ENCODE results near the gene YIPF2.
A peak's percentile ranks its signal among the peaks of the same experiment; 100 is the strongest.
"Not testable (repeated sequence)": the region's sequence is repeated elsewhere in the genome, so short reads cannot be mapped to it uniquely, and the experiment has no call there.

YIPF2 gene

GRCh38 chr19:10887616-10888367, 40.6 kb downstream of the YIPF2 start:
- H3K27ac Mint-ChIP-seq = no peak overlapping the region

DNA sequence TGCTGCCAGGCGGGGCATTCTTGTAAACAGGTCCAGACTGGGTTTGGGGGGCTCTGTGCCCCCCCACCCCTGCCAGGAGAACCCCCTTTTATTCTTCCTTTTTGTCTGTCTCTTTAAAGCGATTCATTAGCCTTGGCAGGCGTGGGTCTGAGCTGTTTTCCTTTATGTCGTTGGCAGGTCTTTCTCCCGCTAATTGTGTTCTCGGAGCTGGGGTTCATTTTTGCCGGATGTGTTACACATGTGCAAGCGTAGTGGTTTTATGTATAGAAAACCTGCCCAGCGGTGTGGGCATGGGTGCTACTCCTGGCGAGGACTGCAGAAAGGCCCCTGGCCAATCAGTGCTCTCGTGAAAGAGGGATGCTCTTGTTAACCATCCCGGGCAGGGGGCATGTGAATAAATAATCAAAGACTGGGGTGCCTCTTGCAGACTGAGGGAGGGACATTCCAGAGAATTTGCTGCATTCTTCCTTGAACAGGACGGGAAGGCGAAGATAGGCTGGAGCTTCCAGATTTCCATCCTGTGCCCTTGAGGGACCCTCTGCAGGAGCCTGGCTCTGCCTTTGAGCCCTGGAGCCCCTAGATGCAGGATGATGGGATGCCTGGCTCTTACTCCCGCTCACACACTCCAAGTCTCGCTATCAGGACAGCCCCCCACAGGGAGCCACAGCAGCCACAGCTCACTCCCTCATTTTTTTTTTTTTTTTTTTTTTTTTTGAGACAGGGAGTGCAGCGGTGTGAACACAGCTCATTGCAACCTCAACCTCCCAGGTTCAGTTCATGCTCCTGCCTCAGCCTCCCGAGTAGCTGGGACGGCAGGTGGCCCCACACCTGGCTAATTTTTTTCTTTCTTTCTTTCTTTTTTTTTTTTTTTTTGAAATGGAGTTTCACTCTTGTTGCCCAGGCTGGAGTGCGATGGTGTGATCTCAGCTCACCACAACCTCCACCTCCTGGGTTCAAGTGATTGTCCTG, 43.0 kb downstream of the YIPF2 start:
- DNase-seq = no peak
- no peak overlapping the region for H3K4me3 Mint-ChIP-seq
- H3K27me3 Mint-ChIP-seq = no peaks in the 10 kb centered on the region
- no peaks in the 10 kb centered on the region for H3K4me1 Mint-ChIP-seq
- no peak overlapping the region for H3K27ac Mint-ChIP-seq
- CTCF ChIA-PET = no interaction called here
- no peaks in the 10 kb centered on the region for H3K9me3 Mint-ChIP-seq
- no peaks in the 10 kb centered on the region for H3K36me3 Mint-ChIP-seq

More at GRCh38 chr19:10887616-10888367, 40.6 kb downstream of the YIPF2 start:
- Mint-ChIP-seq H3K27me3 (no peaks in the 10 kb centered on the region), H3K36me3 (no peaks in the 10 kb centered on the region), H3K9me3 (no peaks in the 10 kb centered on the region), H3K4me1 (no peaks in the 10 kb centered on the region), H3K4me3 (no peak overlapping the region)
- DNase-seq = no peak
- CTCF ChIA-PET = interaction anchor here (1.5 to 1.9 kb wide), 3 partner anchors 9 to 29 kb away, joined by 4 read pairs; no protein-coding TSS in a partner anchor

DNA sequence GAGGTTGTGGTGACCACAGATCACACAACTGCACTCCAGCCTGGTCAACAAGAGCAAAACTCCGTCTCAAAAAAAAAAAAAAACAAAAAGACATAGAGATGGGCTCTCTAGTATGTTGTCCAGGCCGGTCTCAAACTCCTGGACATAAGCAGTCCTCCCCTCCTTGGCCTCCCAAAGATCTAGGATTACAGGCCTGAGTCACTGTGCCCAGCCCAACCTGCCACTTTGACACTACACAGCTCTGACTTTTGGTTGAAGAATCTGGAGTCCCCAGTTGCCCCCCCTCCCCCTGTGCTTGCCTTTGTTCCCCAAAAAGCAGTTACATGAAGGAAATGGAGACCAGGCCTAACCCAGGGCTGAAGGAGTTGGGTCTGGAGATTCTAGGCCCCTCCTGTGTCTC, 44.2 kb downstream of the YIPF2 start:
- no peaks in the 10 kb centered on the region for H3K27me3 Mint-ChIP-seq
- no peak overlapping the region for H3K4me3 Mint-ChIP-seq
- no peak for DNase-seq
- peaks cover 3% of the 10 kb centered on the region for H3K4me1 Mint-ChIP-seq
- CTCF ChIA-PET = interaction anchor here (1.4 kb wide), 1 partner anchor 21 kb away, joined by 3 read pairs; no protein-coding TSS in a partner anchor
- H3K9me3 Mint-ChIP-seq = no peaks in the 10 kb centered on the region
- H3K27ac Mint-ChIP-seq = no peak overlapping the region
- peaks cover 1% of the 10 kb centered on the region for H3K36me3 Mint-ChIP-seq

GRCh38 chr19:10882108-10882457, 46.4 kb downstream of the YIPF2 start:
- no peaks in the 10 kb centered on the region for H3K27me3 Mint-ChIP-seq
- no peak overlapping the region for H3K4me3 Mint-ChIP-seq
- peaks cover 5% of the 10 kb centered on the region for H3K36me3 Mint-ChIP-seq
- H3K4me1 Mint-ChIP-seq = peaks cover 19% of the 10 kb centered on the region
- no peak overlapping the region for H3K27ac Mint-ChIP-seq
- no peak for DNase-seq
- H3K9me3 Mint-ChIP-seq = no peaks in the 10 kb centered on the region
- CTCF ChIA-PET = interaction anchor here (0.6 to 2.0 kb wide), 3 partner anchors 11 to 998 kb away, joined by 3 to 7 read pairs (median 4); no protein-coding TSS in a partner anchor

DNA sequence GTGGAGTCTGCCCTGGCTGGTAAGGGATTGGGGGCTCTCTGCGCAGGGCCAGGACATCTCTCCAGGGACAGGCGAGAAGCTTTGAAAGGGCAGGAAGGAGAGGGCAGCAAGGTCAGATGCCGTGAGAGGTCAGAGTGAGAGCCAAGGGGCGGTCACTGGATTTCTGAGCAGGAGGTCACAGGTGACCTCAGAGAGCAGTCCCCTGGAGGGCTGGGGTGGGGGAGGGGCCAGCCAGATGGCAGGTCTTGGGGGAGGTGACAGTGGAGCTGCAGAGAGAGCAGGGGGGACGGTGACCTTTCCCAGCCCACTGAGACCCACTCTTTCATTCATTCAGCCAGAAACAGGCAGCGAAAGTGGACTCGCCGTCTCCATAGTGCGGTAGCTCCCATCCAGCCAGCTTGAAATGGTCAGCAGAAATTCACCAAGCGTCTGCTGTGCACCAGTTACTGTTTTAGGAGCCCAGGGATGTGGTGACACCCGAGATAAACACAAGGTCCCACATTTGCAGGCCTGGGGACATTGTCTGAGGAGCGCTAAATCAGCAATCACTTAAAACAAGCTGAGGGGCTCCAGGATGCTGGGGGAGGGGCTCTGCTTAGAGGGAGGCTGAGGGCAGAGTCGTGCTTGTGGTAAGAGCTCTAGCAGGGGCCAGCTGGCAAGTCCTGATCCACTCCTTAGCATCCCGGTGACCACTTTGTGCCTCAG, 46.9 kb downstream of the YIPF2 start:
- peaks cover 5% of the 10 kb centered on the region for H3K36me3 Mint-ChIP-seq
- no peaks in the 10 kb centered on the region for H3K9me3 Mint-ChIP-seq
- H3K27ac Mint-ChIP-seq = no peak overlapping the region
- H3K4me3 Mint-ChIP-seq = no peak overlapping the region
- DNase-seq = no peak
- CTCF ChIA-PET = interaction anchor here (0.6 to 2.0 kb wide), 3 partner anchors 11 to 998 kb away, joined by 3 to 7 read pairs (median 4); no protein-coding TSS in a partner anchor
- H3K4me1 Mint-ChIP-seq = peaks cover 23% of the 10 kb centered on the region
- H3K27me3 Mint-ChIP-seq = no peaks in the 10 kb centered on the region

GRCh38 chr19:10878253-10878652, 50.2 kb downstream of the YIPF2 start:
- Mint-ChIP-seq H3K9me3 (no peaks in the 10 kb centered on the region), H3K27ac (peak overlapping the region; percentile 56), H3K4me1 (peaks cover 28% of the 10 kb centered on the region), H3K36me3 (peaks cover 5% of the 10 kb centered on the region), H3K4me3 (no peak overlapping the region), H3K27me3 (no peaks in the 10 kb centered on the region)
- DNase-seq = no peak
- CTCF ChIA-PET = no interaction called here

DNA sequence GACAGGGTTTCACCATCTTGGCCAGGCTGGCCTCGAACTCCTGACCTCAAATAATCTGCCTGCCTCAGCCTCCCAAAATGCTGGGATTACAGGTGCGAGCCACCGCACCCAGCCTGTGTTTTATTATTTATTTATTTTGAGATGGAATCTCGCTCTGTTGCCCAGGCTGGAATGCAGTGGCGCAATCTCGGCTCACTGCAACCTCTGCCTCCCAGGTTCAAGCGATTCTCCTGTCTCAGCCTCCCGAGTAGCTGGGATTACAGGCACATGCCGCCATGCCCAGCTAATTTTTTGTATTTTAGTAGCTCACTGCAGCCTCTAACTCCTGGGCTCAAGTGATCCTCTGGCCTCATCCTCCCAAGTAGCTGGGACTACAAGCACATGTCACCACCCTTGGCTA, 50.8 kb downstream of the YIPF2 start:
- H3K36me3 Mint-ChIP-seq, H3K4me3 Mint-ChIP-seq, H3K9me3 Mint-ChIP-seq, CTCF ChIA-PET, H3K27me3 Mint-ChIP-seq, DNase-seq, H3K27ac Mint-ChIP-seq: not testable (repeated sequence)
- peaks cover 35% of the 10 kb centered on the region for H3K4me1 Mint-ChIP-seq

GRCh38 chr19:10876459-10877240, 51.8 kb downstream of the YIPF2 start:
- peaks cover 5% of the 10 kb centered on the region for H3K36me3 Mint-ChIP-seq
- no peak for DNase-seq
- H3K27ac Mint-ChIP-seq = no peak overlapping the region
- no peak overlapping the region for H3K4me3 Mint-ChIP-seq
- no peaks in the 10 kb centered on the region for H3K27me3 Mint-ChIP-seq
- H3K4me1 Mint-ChIP-seq = peaks cover 38% of the 10 kb centered on the region
- CTCF ChIA-PET = no interaction called here
- no peaks in the 10 kb centered on the region for H3K9me3 Mint-ChIP-seq

DNA sequence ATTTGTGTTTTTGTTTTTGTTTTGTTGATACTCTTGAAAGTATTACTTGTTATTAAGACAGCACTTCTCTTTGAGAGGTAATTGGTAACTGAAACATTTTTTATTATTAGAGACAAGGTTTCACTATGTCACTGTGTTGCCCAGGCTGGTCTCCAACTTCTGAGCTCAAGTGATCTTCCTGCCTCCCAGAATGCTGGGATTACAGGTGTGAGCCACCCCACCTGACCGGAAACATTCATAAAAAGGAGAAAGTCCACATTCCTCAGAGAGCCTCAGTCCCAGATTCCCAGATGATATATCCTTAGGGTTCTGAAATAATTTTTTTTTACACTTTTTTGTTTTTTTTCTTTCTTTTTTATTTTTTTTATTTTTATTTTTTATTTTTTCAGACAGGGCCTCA, 54.4 kb downstream of the YIPF2 start:
- Mint-ChIP-seq H3K27me3 (no peaks in the 10 kb centered on the region), H3K27ac (no peak overlapping the region), H3K4me1 (peaks cover 42% of the 10 kb centered on the region), H3K9me3 (no peaks in the 10 kb centered on the region), H3K36me3 (peaks cover under 1% of the 10 kb centered on the region), H3K4me3 (peak overlapping the region; percentile 53)
- DNase-seq = no peak
- CTCF ChIA-PET = interaction anchor here (0.6 to 1.3 kb wide), 2 partner anchors 10 to 67 kb away, joined by 3 to 5 read pairs; no protein-coding TSS in a partner anchor

- H3K27me3 Mint-ChIP-seq = no peaks in the 10 kb centered on the region
- H3K27ac Mint-ChIP-seq = peak overlapping the region; percentile 84
- peak overlapping the region; percentile 79 for H3K4me3 Mint-ChIP-seq
- no peak for DNase-seq
- no peaks in the 10 kb centered on the region for H3K36me3 Mint-ChIP-seq
- peaks cover 38% of the 10 kb centered on the region for H3K4me1 Mint-ChIP-seq
- CTCF ChIA-PET = interaction anchor here (0.5 to 1.7 kb wide), 8 partner anchors 9 to 429 kb away, joined by 3 to 8 read pairs (median 4); partner anchors contain the start of genes DNM2 and SMARCA4
- H3K9me3 Mint-ChIP-seq = no peaks in the 10 kb centered on the region
Measured at GRCh38 chr19:10872546-10873107, 55.8 kb downstream of the YIPF2 start.
